Activated B cell treated with CpG ODN at 0.5 μM for 24 hours (primary cell): Measurements from ENCODE around the gene COL4A4. TPM values are rescaled to one million over a fixed set of nuclear protein-coding genes. Genes with fewer than 3 reads are reported as not detected.
A peak's percentile ranks its signal among the peaks of the same experiment; 100 is the strongest.
"Not testable (repeated sequence)": the region's sequence is repeated elsewhere in the genome, so short reads cannot be mapped to it uniquely, and the experiment has no call there.

Source experiments
- ATAC-seq: fragments of 200-7000 bp; cut with Tn5 transposase; one replicate; pipeline ENCODE4 v1.10.0; 2021; ENCODE audit warnings: low read depth, mild to moderate bottlenecking, moderate library complexity
- CTCF ChIA-PET: fragments of 350-600 bp; sonication (Branson Sonifier 250); formaldehyde crosslinking; loops from one replicate; lab custom pipeline; 2021; ENCODE audit warnings: antibody characterized with exemption; lab: Charles Lee
- POLR2A ChIA-PET: fragments of 350-600 bp; sonication (Branson Sonifier 250); formaldehyde crosslinking; loops from one replicate; lab custom pipeline; 2021; ENCODE audit warnings: antibody characterized with exemption; lab: Charles Lee
- DNase-seq: peaks from one replicate; pipeline ENCODE4 v3.0.0; 2022
- H3K27ac Mint-ChIP-seq: one replicate; pipeline ENCODE4 v1.8.0; 2020; ENCODE audit warnings: mixed read lengths
- H3K27me3 Mint-ChIP-seq: one replicate; pipeline ENCODE4 v1.8.0; 2021; ENCODE audit warnings: mixed read lengths
- H3K36me3 Mint-ChIP-seq: one replicate; pipeline ENCODE4 v1.8.0; 2021; ENCODE audit warnings: low read depth, mixed read lengths
- H3K4me1 Mint-ChIP-seq: one replicate; pipeline ENCODE4 v1.8.0; 2021; ENCODE audit warnings: mixed read lengths
- H3K4me3 Mint-ChIP-seq: one replicate; pipeline ENCODE4 v1.8.0; 2020; ENCODE audit warnings: mild to moderate bottlenecking, mixed read lengths
- H3K9me3 Mint-ChIP-seq: one replicate; pipeline ENCODE4 v1.8.0; 2020; ENCODE audit warnings: mixed read lengths
- intact Hi-C: fragments of 100-400 bp; cut with micrococcal nuclease; formaldehyde crosslinking; loops from one replicate; pipeline ENCODE4 v1.15.1; 2024
- total RNA-seq: library from RNA; stranded (reverse); gene quantifications from 2 replicates; pipeline ENCODE4 v1.2.3, GENCODE V29; 2022
- TF ChIP-seq, protein P1 (sequence below): fragments of 200-600 bp; IDR thresholded peaks from one replicate; pipeline ENCODE4 v1.8.0; 2022; ENCODE audit warnings: antibody characterized with exemption, mild to moderate bottlenecking

Gene COL4A4
- total RNA-seq, 1 donor from 2014 or later = 10.9 TPM

DNA sequence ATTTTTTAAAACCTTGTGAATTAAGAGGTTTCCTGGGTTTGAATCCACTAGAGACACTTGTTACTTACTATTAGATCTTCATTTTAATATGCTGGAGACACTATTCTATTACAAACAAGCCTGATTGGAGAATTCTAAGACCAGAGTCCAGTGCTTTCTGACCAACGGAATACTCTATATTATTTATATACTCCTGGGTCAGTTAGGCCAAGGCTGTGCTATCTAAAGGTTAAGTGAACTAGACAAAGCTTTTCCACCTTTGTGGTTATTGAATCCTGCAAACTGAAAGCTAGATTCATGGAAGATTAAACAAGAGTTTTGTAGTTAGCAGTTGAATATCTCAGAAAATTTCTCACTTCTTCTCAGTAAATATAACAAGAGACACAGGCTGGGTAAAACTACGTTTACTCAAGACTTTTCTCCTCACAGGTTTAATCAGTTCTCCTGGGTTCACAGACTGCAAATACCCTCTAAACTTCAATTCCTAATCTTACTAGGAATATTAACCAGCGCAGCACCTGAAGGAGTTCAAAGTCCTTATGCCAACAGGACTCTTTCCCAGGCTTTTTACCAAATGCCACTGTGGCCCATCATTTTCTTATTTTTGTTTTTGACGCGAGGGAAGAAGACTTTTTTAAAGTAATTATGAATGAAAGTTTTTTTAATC lies 66.4 kb downstream of the COL4A4 start:
- intact Hi-C loops = no loop called here
- Mint-ChIP-seq H3K27me3 (no peaks in the 10 kb centered on the region), H3K27ac (no peak overlapping the region), H3K36me3 (peaks cover 27% of the 10 kb centered on the region), H3K9me3 (no peaks in the 10 kb centered on the region), H3K4me1 (no peaks in the 10 kb centered on the region), H3K4me3 (no peak overlapping the region)
- TF ChIP-seq, protein P1, sequence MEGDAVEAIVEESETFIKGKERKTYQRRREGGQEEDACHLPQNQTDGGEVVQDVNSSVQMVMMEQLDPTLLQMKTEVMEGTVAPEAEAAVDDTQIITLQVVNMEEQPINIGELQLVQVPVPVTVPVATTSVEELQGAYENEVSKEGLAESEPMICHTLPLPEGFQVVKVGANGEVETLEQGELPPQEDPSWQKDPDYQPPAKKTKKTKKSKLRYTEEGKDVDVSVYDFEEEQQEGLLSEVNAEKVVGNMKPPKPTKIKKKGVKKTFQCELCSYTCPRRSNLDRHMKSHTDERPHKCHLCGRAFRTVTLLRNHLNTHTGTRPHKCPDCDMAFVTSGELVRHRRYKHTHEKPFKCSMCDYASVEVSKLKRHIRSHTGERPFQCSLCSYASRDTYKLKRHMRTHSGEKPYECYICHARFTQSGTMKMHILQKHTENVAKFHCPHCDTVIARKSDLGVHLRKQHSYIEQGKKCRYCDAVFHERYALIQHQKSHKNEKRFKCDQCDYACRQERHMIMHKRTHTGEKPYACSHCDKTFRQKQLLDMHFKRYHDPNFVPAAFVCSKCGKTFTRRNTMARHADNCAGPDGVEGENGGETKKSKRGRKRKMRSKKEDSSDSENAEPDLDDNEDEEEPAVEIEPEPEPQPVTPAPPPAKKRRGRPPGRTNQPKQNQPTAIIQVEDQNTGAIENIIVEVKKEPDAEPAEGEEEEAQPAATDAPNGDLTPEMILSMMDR = no peak
- DNase-seq (no peak), ATAC-seq (no peak)
- ChIA-PET CTCF (no interaction called here), POLR2A (no interaction called here)

DNA sequence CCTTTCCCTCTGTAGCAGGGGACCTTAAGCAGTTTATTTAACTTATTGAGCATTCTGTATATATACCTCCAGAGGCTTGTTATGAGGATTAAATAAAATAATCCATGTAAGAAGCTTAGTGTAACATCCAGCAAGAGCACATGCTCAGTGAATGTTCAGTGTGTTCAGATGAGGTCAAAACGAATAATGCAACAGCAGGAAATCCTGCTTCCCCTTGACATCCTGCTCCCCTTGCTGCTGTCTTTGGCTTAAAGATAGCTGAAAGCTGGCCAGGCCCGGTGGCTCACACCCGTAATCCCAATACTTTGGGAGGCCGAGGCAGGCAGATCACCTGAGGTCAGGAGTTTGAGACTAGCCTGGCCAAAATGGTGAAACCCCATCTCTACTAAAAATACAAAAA lies 68.7 kb downstream of the COL4A4 start:
- TF ChIP-seq, protein P1 = no peak
- DNase-seq (no peak), ATAC-seq (no peak)
- no peak overlapping the region for H3K4me3 Mint-ChIP-seq
- intact Hi-C loops = no loop called here
- H3K9me3 Mint-ChIP-seq = no peaks in the 10 kb centered on the region
- peaks cover 31% of the 10 kb centered on the region for H3K36me3 Mint-ChIP-seq
- no peaks in the 10 kb centered on the region for H3K27me3 Mint-ChIP-seq
- CTCF ChIA-PET = no interaction called here
- H3K27ac Mint-ChIP-seq = no peak overlapping the region
- POLR2A ChIA-PET = no interaction called here
- H3K4me1 Mint-ChIP-seq = no peaks in the 10 kb centered on the region

DNA sequence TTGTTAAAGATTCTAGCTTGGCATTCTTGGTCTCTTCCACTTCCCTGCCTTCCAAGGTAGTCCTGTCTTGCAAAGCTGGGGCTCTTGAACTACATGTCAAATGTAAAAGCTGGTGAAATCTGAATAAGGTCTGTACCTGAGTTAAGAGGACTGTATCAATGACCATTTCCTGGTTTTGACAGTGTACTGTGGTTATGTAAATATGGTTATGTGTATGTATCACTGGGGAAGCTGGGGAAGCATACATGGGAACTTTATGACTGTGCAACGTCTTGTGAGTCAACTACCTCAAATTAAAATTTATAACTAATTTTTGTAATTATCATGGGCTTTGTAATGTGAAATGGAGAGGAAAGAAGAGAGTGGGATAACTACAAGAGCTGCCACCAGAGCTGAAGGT lies 81.7 kb downstream of the COL4A4 start:
- no peak overlapping the region for H3K27ac Mint-ChIP-seq
- H3K9me3 Mint-ChIP-seq = peaks cover 1% of the 10 kb centered on the region
- POLR2A ChIA-PET = interaction anchor here (0.6 kb wide), 1 partner anchor 283 kb away, joined by 5 read pairs; the partner anchor contains the start of gene IRS1
- DNase-seq (no peak), ATAC-seq (peak; percentile 42)
- CTCF ChIA-PET = no interaction called here
- no peaks in the 10 kb centered on the region for H3K4me1 Mint-ChIP-seq
- H3K27me3 Mint-ChIP-seq = no peaks in the 10 kb centered on the region
- intact Hi-C loops = no loop called here
- TF ChIP-seq, protein P1 = no peak
- H3K4me3 Mint-ChIP-seq = no peak overlapping the region
- peaks cover 67% of the 10 kb centered on the region for H3K36me3 Mint-ChIP-seq

DNA sequence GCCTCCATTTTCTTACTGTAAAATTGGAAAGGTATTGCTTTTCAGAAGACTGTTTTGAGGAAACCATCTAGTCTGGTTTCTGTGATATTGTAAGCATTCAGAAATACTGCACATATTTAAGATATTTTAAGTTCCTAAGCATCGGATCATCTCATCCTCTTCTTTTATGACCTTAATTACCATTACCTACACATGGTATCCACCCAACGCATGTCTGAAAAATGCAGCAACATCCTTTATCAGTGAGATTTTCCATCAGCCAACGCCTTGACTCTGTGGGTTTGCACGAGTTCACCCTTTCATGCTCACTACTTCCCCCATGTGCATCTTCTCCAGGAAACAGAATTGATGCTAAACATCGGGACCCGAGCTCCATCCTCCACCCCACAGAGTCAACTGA lies 84.3 kb downstream of the COL4A4 start:
- no peak for ATAC-seq
- H3K27me3 Mint-ChIP-seq = no peaks in the 10 kb centered on the region
- H3K36me3 Mint-ChIP-seq = peaks cover 67% of the 10 kb centered on the region
- H3K4me3 Mint-ChIP-seq = no peak overlapping the region
- no peak for DNase-seq
- TF ChIP-seq, protein P1 = no peak
- ChIA-PET CTCF (no interaction called here), POLR2A (no interaction called here)
- no peaks in the 10 kb centered on the region for H3K4me1 Mint-ChIP-seq
- peaks cover 5% of the 10 kb centered on the region for H3K9me3 Mint-ChIP-seq
- intact Hi-C loops = no loop called here
- no peak overlapping the region for H3K27ac Mint-ChIP-seq

DNA sequence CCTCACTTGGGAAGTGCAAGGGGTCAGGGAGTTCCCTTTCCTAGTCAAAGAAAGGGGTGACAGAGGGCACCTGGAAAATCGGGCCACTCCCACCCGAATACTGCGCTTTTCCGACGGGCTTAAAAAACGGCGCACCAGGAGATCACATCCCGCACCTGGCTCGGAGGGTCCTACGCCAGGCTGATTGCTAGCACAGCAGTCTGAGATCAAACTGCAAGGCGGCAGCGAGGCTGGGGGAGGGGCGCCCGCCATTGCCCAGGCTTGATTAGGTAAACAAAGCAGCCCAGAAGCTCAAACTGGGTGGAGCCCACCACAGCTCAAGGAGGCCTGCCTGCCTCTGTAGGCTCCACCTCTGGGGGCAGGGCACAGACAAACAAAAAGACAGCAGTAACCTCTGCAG lies 98.9 kb downstream of the COL4A4 start:
- DNase-seq, H3K9me3 Mint-ChIP-seq, intact Hi-C loops, H3K27me3 Mint-ChIP-seq, POLR2A ChIA-PET, H3K27ac Mint-ChIP-seq, H3K4me3 Mint-ChIP-seq, H3K4me1 Mint-ChIP-seq, ATAC-seq, CTCF ChIA-PET: not testable (repeated sequence)
- H3K36me3 Mint-ChIP-seq = peaks cover 28% of the 10 kb centered on the region
